ENCODE results near the gene LGALS9B. TPM values are rescaled to one million over a fixed set of nuclear protein-coding genes. Genes with fewer than 3 reads are reported as not detected.
"Not testable (repeated sequence)": the region's sequence is repeated elsewhere in the genome, so short reads cannot be mapped to it uniquely, and the experiment has no call there.

LGALS9B gene
- total RNA-seq, 1 donor from 2014 or later: not detected

- not testable (repeated sequence) for DNase-seq (ENCODE audit: low spot score)
Measured at GRCh38 chr17:20466999-20467398, 340 bp downstream of the LGALS9B start.

DNA sequence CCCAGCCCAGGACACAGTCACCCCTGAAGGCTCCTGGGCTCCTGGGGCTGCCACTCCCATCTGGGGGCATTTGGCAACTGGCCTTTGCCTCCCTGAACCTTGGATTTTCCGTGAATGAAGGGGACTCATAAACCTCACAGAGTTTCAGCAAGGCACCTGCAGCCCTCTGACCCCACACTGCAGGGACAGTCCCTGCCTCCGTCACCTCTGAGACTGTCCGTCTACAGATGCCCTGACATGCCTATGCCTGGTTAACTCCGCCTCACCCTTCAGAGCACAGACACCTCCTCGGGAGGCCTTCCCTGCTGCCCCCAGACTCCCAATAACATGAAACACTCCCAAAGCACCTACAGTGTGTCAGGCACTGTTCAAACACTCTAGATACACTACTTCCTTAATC lies 786 bp downstream of the LGALS9B start:
- DNase-seq (ENCODE audit: low spot score): not testable (repeated sequence)

DNA sequence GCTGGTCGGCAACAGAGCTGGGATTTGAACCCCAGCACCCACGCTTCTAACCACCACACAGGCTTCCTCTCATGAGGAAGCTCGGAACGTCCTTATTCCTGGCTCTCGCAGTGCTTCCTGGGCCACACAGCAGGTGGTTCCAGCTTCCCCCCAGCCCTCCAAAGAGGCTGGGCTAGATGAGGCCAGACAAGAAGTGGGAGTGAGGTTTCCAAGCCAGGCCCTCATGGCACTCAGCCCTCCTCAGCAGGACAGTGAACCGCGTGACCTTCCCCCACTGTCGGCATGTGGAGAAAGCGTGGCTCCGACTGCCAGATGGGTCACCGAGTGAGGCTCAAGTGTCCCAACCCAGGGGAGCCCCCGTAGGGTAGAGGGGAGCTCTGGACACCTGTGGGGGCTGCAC lies 1.8 kb downstream of the LGALS9B start:
- DNase-seq (ENCODE audit: low spot score): not testable (repeated sequence)

- DNase-seq (ENCODE audit: low spot score): not testable (repeated sequence)
Measured at GRCh38 chr17:20464854-20465414, 2.4 kb downstream of the LGALS9B start.

DNA sequence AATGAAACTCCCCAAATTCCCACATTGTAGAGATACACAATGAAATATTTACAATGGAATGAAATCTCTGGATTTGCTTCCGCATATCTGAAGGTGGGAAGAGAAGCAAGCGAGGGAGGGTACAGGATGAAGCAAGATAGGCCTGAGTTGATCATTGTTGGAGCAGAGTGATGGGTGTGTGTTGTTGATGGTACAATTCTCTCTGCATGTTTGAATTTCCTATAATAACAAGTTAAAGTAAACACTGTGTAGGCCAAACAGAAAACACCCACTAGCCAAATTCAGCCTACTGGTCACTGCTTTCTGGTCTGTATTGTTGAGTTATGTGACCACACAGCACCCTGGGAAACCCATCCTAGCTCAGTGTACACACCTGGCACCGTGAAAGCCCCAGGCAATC lies 5.2 kb downstream of the LGALS9B start:
- not testable (repeated sequence) for DNase-seq (ENCODE audit: low spot score)

GRCh38 chr17:20457848-20458381 lies 9.4 kb downstream of the LGALS9B start:
- DNase-seq (ENCODE audit: low spot score): not testable (repeated sequence)

DNA sequence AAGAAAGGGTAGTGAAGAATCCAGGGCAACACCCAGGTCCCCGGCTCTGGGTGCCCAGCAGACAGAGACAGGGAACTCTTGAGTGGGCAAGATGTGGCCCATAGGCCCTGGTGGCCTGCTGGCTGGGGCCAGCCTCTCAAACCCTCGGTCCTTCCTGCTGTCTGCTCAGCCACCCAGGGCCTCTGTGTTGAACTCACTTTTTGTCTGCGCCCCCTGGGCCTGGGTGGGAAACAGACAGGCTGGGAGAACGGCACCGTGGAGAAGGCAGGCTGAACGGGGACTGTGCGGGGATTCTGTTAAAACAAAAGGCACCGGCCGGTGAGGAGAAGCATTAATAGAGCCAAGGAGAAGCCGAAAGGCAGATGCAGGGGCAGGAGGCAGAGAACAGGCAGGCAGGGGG lies 12.2 kb downstream of the LGALS9B start:
- DNase-seq (ENCODE audit: low spot score): not testable (repeated sequence)

GRCh38 chr17:20453820-20454434 lies 13.4 kb downstream of the LGALS9B start:
- DNase-seq (ENCODE audit: low spot score): not testable (repeated sequence)

DNA sequence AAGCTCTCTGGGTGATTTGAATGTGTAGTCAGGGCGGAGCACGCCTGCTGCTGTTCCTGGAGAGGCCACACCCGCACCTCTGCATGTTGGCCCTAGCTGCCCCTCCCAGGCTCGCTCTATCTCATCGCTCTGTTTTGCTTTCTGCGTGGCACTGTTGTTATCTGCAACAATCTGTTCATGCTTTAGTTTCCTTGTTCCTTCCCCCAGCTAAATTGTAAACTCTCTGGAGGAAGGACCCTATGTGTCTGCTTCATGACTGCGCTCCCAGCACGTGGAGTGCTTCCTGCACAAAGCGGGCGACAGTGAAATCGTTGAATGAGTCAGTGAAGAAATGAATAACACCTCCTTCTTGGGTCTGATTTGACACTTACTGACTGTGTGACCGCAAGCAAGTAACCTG lies 16.5 kb downstream of the LGALS9B start:
- DNase-seq (ENCODE audit: low spot score): peak; percentile 55

DNA sequence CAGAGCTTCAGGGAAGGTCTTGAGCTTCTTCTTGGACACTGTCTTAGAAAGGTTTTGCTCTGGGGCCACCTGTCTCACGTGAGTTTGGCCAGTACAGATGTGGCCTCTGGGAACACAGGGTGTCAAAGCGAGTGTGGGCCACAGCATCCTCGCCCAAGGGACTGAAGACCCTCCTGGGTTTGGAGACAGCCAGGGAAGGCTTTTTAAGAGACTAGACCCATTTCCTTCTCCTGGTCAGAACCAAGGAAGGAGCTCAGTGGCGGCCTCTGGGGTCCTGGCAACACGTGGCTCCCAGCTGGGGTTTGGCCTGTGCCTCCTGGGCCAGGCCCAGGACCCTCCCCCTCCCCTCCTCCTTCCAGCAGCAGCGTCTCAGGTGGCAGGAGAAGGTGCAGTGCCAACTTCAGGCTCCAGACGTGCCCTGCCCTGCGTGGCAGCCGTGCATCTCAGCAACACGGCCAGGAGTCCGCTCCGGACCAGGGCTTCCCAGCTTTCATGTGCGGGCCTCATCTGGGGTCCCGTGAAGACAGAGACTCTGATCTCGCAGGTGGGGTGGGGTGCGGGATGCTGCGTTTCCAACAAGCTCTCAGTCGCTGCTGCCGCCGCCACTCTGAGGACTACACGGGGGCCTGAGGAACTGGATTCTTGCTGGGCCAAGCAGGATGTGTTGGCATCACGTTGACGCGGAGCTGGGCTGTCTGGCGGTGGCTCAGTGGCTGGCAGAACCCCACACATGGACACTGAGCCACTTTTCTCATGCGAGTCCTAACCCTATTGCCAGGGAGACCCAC lies 19.6 kb downstream of the LGALS9B start:
- not testable (repeated sequence) for DNase-seq (ENCODE audit: low spot score)

DNA sequence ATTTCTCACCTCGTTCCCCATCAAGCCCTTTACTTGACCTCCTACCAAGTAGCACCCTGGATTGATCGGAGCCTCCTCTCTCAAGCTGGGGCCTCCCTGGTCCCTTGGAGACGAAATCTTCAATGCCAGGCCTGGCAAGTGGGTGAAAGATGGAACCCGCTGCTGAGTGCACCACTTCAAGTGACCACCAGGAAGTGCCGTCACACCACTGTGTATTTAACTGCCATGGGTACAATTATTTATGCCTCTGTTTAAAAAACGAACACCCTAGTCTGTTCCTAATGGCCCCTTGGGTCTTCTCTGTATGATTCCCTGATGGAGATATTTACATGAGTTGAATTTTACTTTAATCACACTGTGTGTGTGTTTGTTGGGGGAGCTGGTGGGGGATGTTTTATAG lies 20.4 kb downstream of the LGALS9B start:
- DNase-seq (ENCODE audit: low spot score): not testable (repeated sequence)

DNA sequence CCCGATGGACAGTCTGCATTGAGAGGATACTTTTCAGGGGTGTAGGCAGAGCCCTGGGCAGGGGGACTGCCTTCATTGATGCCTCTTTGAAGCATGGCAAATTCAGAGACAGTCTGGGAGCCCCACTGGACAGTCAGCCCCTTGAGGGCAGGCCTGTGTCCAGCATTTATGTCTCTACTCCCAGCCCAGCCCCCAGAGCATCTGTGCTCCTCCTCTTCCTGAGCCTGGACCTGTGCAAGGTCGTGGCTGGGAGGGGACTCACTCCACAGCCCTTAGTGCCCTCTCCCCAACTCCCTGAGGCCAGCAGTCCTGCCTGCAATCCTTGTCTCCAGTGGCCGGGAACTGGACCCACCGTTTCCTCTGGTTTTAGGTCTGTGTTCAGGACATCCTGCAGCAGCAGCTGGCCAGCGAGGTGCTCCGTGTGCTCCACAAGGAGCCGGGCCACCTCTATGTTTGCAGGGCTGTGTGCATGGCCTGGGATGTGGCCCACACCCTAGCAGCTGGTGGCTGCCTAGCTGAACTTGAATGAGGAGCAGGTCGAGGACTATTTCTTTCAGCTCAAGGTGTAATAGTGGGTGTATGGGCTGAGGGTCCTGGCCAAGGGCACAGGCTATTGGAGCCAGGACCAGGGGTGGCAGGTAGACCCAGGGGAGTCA lies 22.6 kb downstream of the LGALS9B start:
- not testable (repeated sequence) for DNase-seq (ENCODE audit: low spot score)

DNA sequence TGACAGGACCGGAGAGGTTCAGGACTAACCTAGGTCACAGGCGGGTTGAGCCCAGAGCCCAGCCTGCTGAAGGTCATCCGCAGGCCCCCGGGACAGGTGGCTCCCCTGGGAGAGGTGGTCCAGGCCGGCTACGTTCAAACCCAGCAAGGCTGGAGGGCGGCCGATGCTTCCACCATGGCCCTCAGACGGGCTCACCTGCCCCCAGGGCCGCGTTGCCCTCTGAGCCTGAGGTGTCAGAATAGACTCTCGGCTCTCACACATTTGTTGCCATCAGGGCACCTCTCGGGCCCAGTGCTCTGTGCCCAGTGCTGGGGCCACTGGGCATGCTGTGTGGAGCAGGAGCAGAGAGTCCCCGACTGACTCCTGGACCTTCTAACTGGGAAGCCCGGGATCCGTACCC lies 23.2 kb downstream of the LGALS9B start:
- not testable (repeated sequence) for DNase-seq (ENCODE audit: low spot score)

DNA sequence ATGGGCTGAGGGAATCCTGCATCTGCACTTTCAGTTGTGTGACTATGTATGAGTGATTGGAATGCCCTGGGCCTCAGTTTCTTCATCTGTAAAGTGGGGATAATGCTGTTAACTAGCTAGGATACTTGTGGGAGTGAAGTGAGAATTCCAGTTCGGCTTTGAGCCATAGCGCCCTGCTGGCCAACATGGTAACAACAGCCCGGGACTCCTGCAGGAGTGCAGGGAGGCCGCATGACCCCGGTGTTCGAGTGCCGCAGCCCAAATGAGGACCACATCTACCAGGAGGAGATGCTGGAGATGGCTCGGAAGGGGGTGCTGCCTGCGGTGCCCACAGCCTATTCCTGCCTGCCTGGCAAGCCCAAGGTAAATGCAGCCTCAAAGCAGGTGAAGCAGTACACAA lies 23.7 kb downstream of the LGALS9B start:
- DNase-seq (ENCODE audit: low spot score): not testable (repeated sequence)

GRCh38 chr17:20440665-20441064 lies 26.7 kb downstream of the LGALS9B start:
- not testable (repeated sequence) for DNase-seq (ENCODE audit: low spot score)

DNA sequence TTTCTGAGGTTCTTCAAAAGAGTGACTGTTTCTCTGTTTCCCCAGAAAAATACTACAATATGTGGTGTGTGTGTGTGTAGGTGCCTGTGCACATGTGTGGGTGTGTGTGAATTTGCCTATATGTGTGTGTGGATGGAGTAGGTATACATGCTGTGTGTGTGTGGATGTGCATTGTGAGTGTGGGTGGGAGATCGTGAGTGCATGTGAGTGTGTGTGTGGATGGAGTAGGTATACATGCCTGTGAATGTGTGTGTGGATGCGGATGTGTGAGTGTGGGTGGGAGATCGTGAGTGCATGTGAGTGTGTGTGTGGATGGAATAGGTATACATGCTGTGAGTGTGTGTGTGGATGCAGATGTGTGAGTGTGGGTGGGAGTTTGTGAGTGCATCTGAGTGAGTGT lies 32.2 kb downstream of the LGALS9B start:
- not testable (repeated sequence) for DNase-seq (ENCODE audit: low spot score)

DNA sequence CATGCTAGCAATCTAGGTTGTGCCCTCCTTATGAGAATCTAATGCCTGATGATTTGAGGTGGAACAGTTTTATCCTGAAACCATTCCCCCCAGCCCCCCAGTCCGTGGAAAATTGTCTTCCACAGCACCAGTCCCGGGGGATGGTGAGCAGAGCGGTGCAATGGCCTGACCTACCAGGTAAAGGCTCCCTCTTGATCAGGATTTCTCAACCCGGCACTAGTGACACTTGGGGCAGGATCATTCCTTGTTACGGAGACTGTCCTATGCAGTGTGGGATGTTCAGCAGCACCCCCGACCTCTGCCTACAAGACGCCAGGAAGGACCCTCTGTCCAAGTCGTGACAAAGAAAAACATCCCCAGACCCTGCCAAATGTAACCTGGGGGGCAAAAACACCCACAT lies 34.0 kb downstream of the LGALS9B start:
- DNase-seq (ENCODE audit: low spot score): not testable (repeated sequence)

DNA sequence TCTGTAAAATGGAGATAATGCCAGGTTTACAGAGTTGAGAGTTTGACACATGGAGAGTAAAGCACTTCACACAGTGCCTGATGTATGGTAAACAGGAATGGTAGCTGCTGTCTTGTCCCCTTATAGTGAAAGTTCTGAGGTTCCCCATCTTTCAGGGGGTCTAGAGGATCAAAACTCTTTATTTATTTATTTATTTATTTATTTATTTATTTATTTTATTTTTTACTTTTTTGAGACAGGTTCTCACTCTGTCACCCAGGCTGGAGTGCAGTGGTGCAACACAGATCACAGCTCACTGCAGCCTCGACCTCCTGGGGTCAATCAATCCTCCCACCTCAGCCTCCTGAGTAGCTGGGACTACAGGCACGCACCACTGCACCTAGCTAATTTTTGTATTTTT lies 40.1 kb downstream of the LGALS9B start:
- DNase-seq (ENCODE audit: low spot score): not testable (repeated sequence)

- DNase-seq (ENCODE audit: low spot score): not testable (repeated sequence)
Measured at GRCh38 chr17:20422826-20423225, 44.5 kb downstream of the LGALS9B start.

GRCh38 chr17:20418838-20419237 lies 48.5 kb downstream of the LGALS9B start:
- not testable (repeated sequence) for DNase-seq (ENCODE audit: low spot score)

DNA sequence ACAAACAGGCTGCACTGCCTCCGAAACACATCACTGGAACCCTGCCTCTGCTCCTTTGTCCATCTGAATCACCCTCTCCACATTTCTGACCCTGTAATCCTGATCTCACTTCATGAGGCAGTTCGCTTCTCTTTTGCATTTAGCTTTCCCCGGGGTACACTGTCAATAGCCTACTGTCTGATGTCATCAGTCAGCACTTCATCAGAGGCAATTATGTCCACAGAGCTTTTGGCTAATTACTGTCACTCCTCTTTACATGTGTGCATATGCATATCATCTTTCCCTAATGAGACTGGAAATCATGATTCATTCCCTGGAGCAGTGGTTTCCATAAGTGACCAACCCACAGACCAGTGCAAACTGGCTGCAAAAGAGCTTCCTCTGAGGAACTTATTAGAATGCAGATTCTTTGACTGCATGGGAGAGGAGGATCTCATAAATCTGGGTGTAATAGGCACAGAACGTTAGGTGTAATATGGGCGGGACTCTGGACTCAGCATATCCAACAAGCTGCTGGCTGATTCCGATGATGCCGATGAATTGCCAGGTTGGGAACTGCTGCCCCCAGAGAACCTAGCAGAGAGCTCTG lies 49.8 kb downstream of the LGALS9B start:
- not testable (repeated sequence) for DNase-seq (ENCODE audit: low spot score)
